ENCODE results near the gene FAHD2B. TPM values are rescaled to one million over a fixed set of nuclear protein-coding genes. Genes with fewer than 3 reads are reported as not detected.
"Not testable (repeated sequence)": the region's sequence is repeated elsewhere in the genome, so short reads cannot be mapped to it uniquely, and the experiment has no call there.

Gene FAHD2B
- total and polyA plus RNA-seq, 2 of the 4 experiments (the other 2 are of a cell fraction) = 5.7 to 7.9 TPM

- H3K18ac ChIP-seq (ENCODE audit: low read depth, low read length); intact Hi-C loops (cut with micrococcal nuclease); CTCF ChIA-PET; H4K5ac ChIP-seq (ENCODE audit: low read depth, low read length); H3K4ac ChIP-seq (ENCODE audit: low read depth, low read length); H3K4me2 ChIP-seq (ENCODE audit: low read depth, low read length); H3K23ac ChIP-seq (ENCODE audit: low read depth, low read length); H2BK120ac ChIP-seq (ENCODE audit: low read depth, low read length); H4K8ac ChIP-seq (ENCODE audit: low read depth in 2 of 2, low read length in 2 of 2); H3K27ac ChIP-seq (ENCODE audit: insufficient read depth, low read length); dilution Hi-C loops (cut with HindIII; ENCODE audit: low sequenced_read_pairs, unreplicated experiment); H3K56ac ChIP-seq (ENCODE audit: extremely low read depth, insufficient read depth, low read length); POLR2A ChIA-PET (ENCODE audit: unreplicated experiment); H3K4me3 ChIP-seq (ENCODE audit: insufficient read depth, low read depth, low read length); H2AK9ac ChIP-seq (replicated peaks; ENCODE audit: low read depth, low read length, poor library complexity); H4K91ac ChIP-seq (ENCODE audit: insufficient read depth, low read depth, low read length); in situ Hi-C loops (cut with MboI; ENCODE audit: low sequenced_read_pairs); BruUV-seq (replicated peaks); H3K79me1 ChIP-seq (ENCODE audit: low read depth in 1 of 2, low read length in 2 of 2); H2BK15ac ChIP-seq (ENCODE audit: low read depth, low read length); H2BK5ac ChIP-seq (ENCODE audit: low read depth, low read length, poor library complexity, severe bottlenecking); H2BK20ac ChIP-seq (ENCODE audit: low read depth, low read length); H2AK5ac ChIP-seq (ENCODE audit: low read depth, low read length); H3K9me1 ChIP-seq (ENCODE audit: insufficient read depth, low read length); H2AFZ ChIP-seq (replicated peaks; ENCODE audit: low read length, poor library complexity); H3K4me1 ChIP-seq (ENCODE audit: control insufficient read depth, insufficient read depth, low read length); DNase-seq; H3K9ac ChIP-seq (ENCODE audit: low read depth, low read length); H3K36me3 ChIP-seq (ENCODE audit: control insufficient read depth, insufficient read depth, low read length); H3K27me3 ChIP-seq (ENCODE audit: control insufficient read depth, insufficient read depth, low read length); H3K14ac ChIP-seq (replicated peaks; ENCODE audit: low read depth, low read length); ATAC-seq (ENCODE audit: low read depth); H4K20me1 ChIP-seq (ENCODE audit: insufficient read depth, low read length); H3K9me3 ChIP-seq (ENCODE audit: control insufficient read depth, insufficient read depth, low read length): not testable (repeated sequence)
- WGBS, 2 experiments (ENCODE audit: extremely low coverage in 2 of 2, insufficient read length in 1 of 2) = no CpG with 5 or more reads among the region's 1 CpG
These were observed 6.0 kb downstream of the FAHD2B start for GRCh38 chr2:97088706-97089105.

- H3K27me3 ChIP-seq (ENCODE audit: control insufficient read depth, insufficient read depth, low read length); H3K9me1 ChIP-seq (ENCODE audit: insufficient read depth, low read length); H3K4me2 ChIP-seq (ENCODE audit: low read depth, low read length); H4K8ac ChIP-seq (ENCODE audit: low read depth in 2 of 2, low read length in 2 of 2); dilution Hi-C loops (cut with HindIII; ENCODE audit: low sequenced_read_pairs, unreplicated experiment); H4K20me1 ChIP-seq (ENCODE audit: insufficient read depth, low read length); BruUV-seq (replicated peaks); H2AK9ac ChIP-seq (replicated peaks; ENCODE audit: low read depth, low read length, poor library complexity); H2BK120ac ChIP-seq (ENCODE audit: low read depth, low read length); H3K9me3 ChIP-seq (ENCODE audit: control insufficient read depth, insufficient read depth, low read length); intact Hi-C loops (cut with micrococcal nuclease); H3K18ac ChIP-seq (ENCODE audit: low read depth, low read length); H2AK5ac ChIP-seq (ENCODE audit: low read depth, low read length); H3K56ac ChIP-seq (ENCODE audit: extremely low read depth, insufficient read depth, low read length); POLR2A ChIA-PET (ENCODE audit: unreplicated experiment); H3K79me1 ChIP-seq (ENCODE audit: low read depth in 1 of 2, low read length in 2 of 2); H2BK5ac ChIP-seq (ENCODE audit: low read depth, low read length, poor library complexity, severe bottlenecking); H2BK15ac ChIP-seq (ENCODE audit: low read depth, low read length); H3K23ac ChIP-seq (ENCODE audit: low read depth, low read length); H2BK20ac ChIP-seq (ENCODE audit: low read depth, low read length); DNase-seq; H3K9ac ChIP-seq (ENCODE audit: low read depth, low read length); H3K14ac ChIP-seq (replicated peaks; ENCODE audit: low read depth, low read length); H2AFZ ChIP-seq (replicated peaks; ENCODE audit: low read length, poor library complexity); H3K4me3 ChIP-seq (ENCODE audit: insufficient read depth, low read depth, low read length); in situ Hi-C loops (cut with MboI; ENCODE audit: low sequenced_read_pairs); H4K5ac ChIP-seq (ENCODE audit: low read depth, low read length); H3K36me3 ChIP-seq (ENCODE audit: control insufficient read depth, insufficient read depth, low read length); H4K91ac ChIP-seq (ENCODE audit: insufficient read depth, low read depth, low read length); H3K4ac ChIP-seq (ENCODE audit: low read depth, low read length); CTCF ChIA-PET; H3K27ac ChIP-seq (ENCODE audit: insufficient read depth, low read length); H3K4me1 ChIP-seq (ENCODE audit: control insufficient read depth, insufficient read depth, low read length): not testable (repeated sequence)
- peak; percentile 69 for ATAC-seq (ENCODE audit: low read depth)
- WGBS, 2 experiments (ENCODE audit: extremely low coverage in 2 of 2, insufficient read length in 1 of 2) = no CpG with 5 or more reads among the region's 7 CpGs
These were observed 9.6 kb downstream of the FAHD2B start for GRCh38 chr2:97085093-97085492.
